ENCODE results near the gene CCT7. TPM values are rescaled to one million over a fixed set of nuclear protein-coding genes. Genes with fewer than 3 reads are reported as not detected.

The CCT7 gene
- total and polyA plus RNA-seq, 2 of the 8 experiments (the other 6 are each of a cell fraction or from before 2014, with no cell fraction given), result 440 to 474 TPM

GRCh38 chr2:73264783-73265182 is 30.7 kb downstream of the CCT7 start:
- Histone ChIP-seq H3K4me1 (replicated peaks in 1 of 4; ENCODE audit: control insufficient read depth in 3 of 4, insufficient read depth in 4 of 4, low read length in 3 of 4) (peaks cover 0 to 14% (median 9%) of the 10 kb centered on the region in 4 experiments; a peak in 5 of 7 replicates), H3K4me3 (ENCODE audit: extremely low read depth in 1 of 4, insufficient read depth in 2 of 4, low read depth in 3 of 4, low read length in 4 of 4) (no peak overlapping the region), H3K23me2 (ENCODE audit: low read depth, low read length) (peaks cover 10% of the 10 kb centered on the region; the same call in 1 of the 2 replicates), H3K79me1 (ENCODE audit: low read depth, low read length) (peaks cover 7% of the 10 kb centered on the region; the same call in 1 of the 2 replicates), H4K91ac (replicated peaks; ENCODE audit: insufficient read length, low read length) (no peak overlapping the region), H2AFZ (ENCODE audit: low read length) (no peak overlapping the region), H3K4me2 (ENCODE audit: insufficient read depth in 1 of 2, low read depth in 2 of 2, low read length in 2 of 2) (no peak overlapping the region), H3K23ac (ENCODE audit: insufficient read length) (no peak overlapping the region), H2BK15ac (ENCODE audit: low read length) (no peak overlapping the region), H4K8ac (ENCODE audit: extremely low read depth, insufficient read depth, low read length) (no peak overlapping the region), H3K9me3 (ENCODE audit: insufficient read depth in 2 of 2, low read depth in 1 of 2, low read length in 1 of 2) (no peaks in the 10 kb centered on the region), H2AK5ac (ENCODE audit: low read depth, low read length) (no peak overlapping the region), H3K9ac (replicated peaks in 1 of 4; ENCODE audit: extremely low read depth in 1 of 4, low read depth in 3 of 4, low read length in 3 of 4) (no peak overlapping the region), H3K79me2 (ENCODE audit: control insufficient read depth in 1 of 2, insufficient read depth in 2 of 2, low read length in 2 of 2) (no peaks in the 10 kb centered on the region; a peak in 1 of 4 replicates), H3K4ac (replicated peaks; ENCODE audit: insufficient read length, low read depth, low read length) (no peak overlapping the region), H3K56ac (replicated peaks; ENCODE audit: insufficient read length, low read depth, low read length) (no peak overlapping the region), H3K36me3 (ENCODE audit: control insufficient read depth in 2 of 4, insufficient read depth in 4 of 4, low read length in 3 of 4) (peaks cover 0 to 11% (median 4%) of the 10 kb centered on the region in 4 experiments; a peak in 4 of 8 replicates), H2BK5ac (ENCODE audit: low read depth, low read length) (no peak overlapping the region), H3K14ac (ENCODE audit: insufficient read length) (no peak overlapping the region), H3K18ac (ENCODE audit: extremely low read depth, low read length) (no peak overlapping the region), H3K27ac (ENCODE audit: low read depth, low read length) (no peak overlapping the region), H4K20me1 (replicated peaks in 1 of 2; ENCODE audit: control insufficient read depth in 1 of 2, insufficient read depth in 2 of 2, low read length in 2 of 2) (peaks cover 7 to 28% of the 10 kb centered on the region in 2 experiments), H2BK12ac (ENCODE audit: low read depth, low read length) (no peak overlapping the region), H2BK120ac (replicated peaks; ENCODE audit: low read depth, low read length) (no peak overlapping the region), H4K5ac (ENCODE audit: insufficient read length, low read depth, low read length) (no peak overlapping the region), H2BK20ac (ENCODE audit: low read length) (no peak overlapping the region), H3K27me3 (replicated peaks in 1 of 4; ENCODE audit: control insufficient read depth in 3 of 4, extremely low read depth in 1 of 4, insufficient read depth in 3 of 4, low read length in 3 of 4) (peaks cover 0 to 15% (median 11%) of the 10 kb centered on the region in 4 experiments; a peak in 6 of 7 replicates)
- CTCF ChIA-PET (ENCODE audit: partially characterized antibody), result interaction anchor here (0.5 to 3.9 kb wide), 2 partner anchors 25 to 109 kb away, joined by 3 to 24 read pairs; no protein-coding TSS in a partner anchor
- WGBS, 2 experiments (ENCODE audit: extremely low coverage in 1 of 2, insufficient coverage in 1 of 2, insufficient read length in 1 of 2, insufficient replicate concordance in 2 of 2, low coverage in 1 of 2, low lambda C conversion rate in 2 of 2, missing lambda C conversion rate in 1 of 2), result 81% methylated on average over 4 of the region's 4 CpGs; no CpG with 5 or more reads in 1 of the 2 experiments
- TF ChIP-seq HDAC2 (IDR thresholded peaks at IDR 0.05; ENCODE audit: borderline replicate concordance in 1 of 2, low read depth in 2 of 2, low read length in 2 of 2) (no peak), RBBP5 (IDR thresholded peaks at IDR 0.05; ENCODE audit: borderline replicate concordance, low read depth, low read length) (no peak)
- DNase-seq (ENCODE audit: low read depth in 1 of 2, low spot score in 2 of 2), result no peak
- FAIRE-seq, result no peak
- POLR2A ChIA-PET (ENCODE audit: partially characterized antibody), result interaction anchor here (1.6 to 4.6 kb wide), 2 partner anchors 7 to 31 kb away, joined by 4 to 22 read pairs; partner anchors contain the start of gene CCT7

Data from H1 (cell line).